ENCODE measurements around the gene NRXN3. TPM values are rescaled to one million over a fixed set of nuclear protein-coding genes. Genes with fewer than 3 reads are reported as not detected.

Gene NRXN3
- total RNA-seq, 1 donor from 2014 or later: 18.0 TPM

GRCh38 chr14:78788467-78789360 is 618.5 kb downstream of the NRXN3 start:
- Mint-ChIP-seq H3K27me3 (ENCODE audit: low read depth, unreplicated experiment) (peaks cover 3% of the 10 kb centered on the region), H3K36me3 (ENCODE audit: low read depth, unreplicated experiment) (no peaks in the 10 kb centered on the region), H3K4me3 (ENCODE audit: unreplicated experiment) (no peak overlapping the region), H3K27ac (ENCODE audit: unreplicated experiment) (no peak overlapping the region), H3K9me3 (ENCODE audit: unreplicated experiment) (no peaks in the 10 kb centered on the region), H3K4me1 (ENCODE audit: low read depth, unreplicated experiment) (no peaks in the 10 kb centered on the region)
- no peak overlapping the region for H3K4me2 ChIP-seq (ENCODE audit: low read length)
- no peak overlapping the region for H3K27ac ChIP-seq (ENCODE audit: low read depth, low read length)
- H3K27me3 ChIP-seq (ENCODE audit: insufficient read depth, low read length): no peaks in the 10 kb centered on the region
- H3K4me3 ChIP-seq (ENCODE audit: insufficient read depth, low read depth, low read length): no peak overlapping the region
- no peaks in the 10 kb centered on the region for H4K20me1 ChIP-seq (ENCODE audit: insufficient read depth, low read length)
- no peak for DNase-seq (ENCODE audit: low read depth)
- H3K4me1 ChIP-seq (ENCODE audit: insufficient read depth, low read length): no peaks in the 10 kb centered on the region
- H3K36me3 ChIP-seq (ENCODE audit: insufficient read depth, low read length): no peaks in the 10 kb centered on the region
- no peak for TF ChIP-seq EZH2 (IDR thresholded peaks at IDR 0.05; ENCODE audit: insufficient read depth, low read length)
- TF ChIP-seq CTCF (IDR thresholded peaks at IDR 0.05; ENCODE audit: insufficient read depth, low read depth, low read length): no peak
- no peak overlapping the region for H3K9ac ChIP-seq (ENCODE audit: low read length)
- no peaks in the 10 kb centered on the region for H3K79me2 ChIP-seq (ENCODE audit: insufficient read depth, low read length)
- no peak for FAIRE-seq
- no peaks in the 10 kb centered on the region for H3K9me3 ChIP-seq (ENCODE audit: insufficient read depth, low read depth, low read length)
- no peak overlapping the region for H2AFZ ChIP-seq (ENCODE audit: low read depth, low read length)

- H3K27me3 Mint-ChIP-seq (ENCODE audit: low read depth, unreplicated experiment): peaks cover 3% of the 10 kb centered on the region
- no peak for FAIRE-seq
- H3K27ac ChIP-seq (ENCODE audit: low read depth, low read length): no peak overlapping the region
- H3K9ac ChIP-seq (ENCODE audit: low read length): no peak overlapping the region
- H3K4me2 ChIP-seq (ENCODE audit: low read length): no peak overlapping the region
- no peaks in the 10 kb centered on the region for H4K20me1 ChIP-seq (ENCODE audit: insufficient read depth, low read length)
- no peaks in the 10 kb centered on the region for H3K79me2 ChIP-seq (ENCODE audit: insufficient read depth, low read length)
- H3K27me3 ChIP-seq (ENCODE audit: insufficient read depth, low read length): no peaks in the 10 kb centered on the region
- no peak overlapping the region for H3K27ac Mint-ChIP-seq (ENCODE audit: unreplicated experiment)
- H3K4me1 Mint-ChIP-seq (ENCODE audit: low read depth, unreplicated experiment): no peaks in the 10 kb centered on the region
- no peaks in the 10 kb centered on the region for H3K9me3 Mint-ChIP-seq (ENCODE audit: unreplicated experiment)
- H3K36me3 ChIP-seq (ENCODE audit: insufficient read depth, low read length): no peaks in the 10 kb centered on the region
- no peaks in the 10 kb centered on the region for H3K36me3 Mint-ChIP-seq (ENCODE audit: low read depth, unreplicated experiment)
- H3K4me1 ChIP-seq (ENCODE audit: insufficient read depth, low read length): no peaks in the 10 kb centered on the region
- no peak overlapping the region for H3K4me3 ChIP-seq (ENCODE audit: insufficient read depth, low read depth, low read length)
- no peak overlapping the region for H2AFZ ChIP-seq (ENCODE audit: low read depth, low read length)
- no peak overlapping the region for H3K4me3 Mint-ChIP-seq (ENCODE audit: unreplicated experiment)
- DNase-seq (ENCODE audit: low read depth): no peak
- H3K9me3 ChIP-seq (ENCODE audit: insufficient read depth, low read depth, low read length): no peaks in the 10 kb centered on the region
- no peak for TF ChIP-seq EZH2 (IDR thresholded peaks at IDR 0.05; ENCODE audit: insufficient read depth, low read length)
- TF ChIP-seq CTCF (IDR thresholded peaks at IDR 0.05; ENCODE audit: insufficient read depth, low read depth, low read length): no peak
Measured at GRCh38 chr14:78790271-78790670, 620.1 kb downstream of the NRXN3 start.

DNA sequence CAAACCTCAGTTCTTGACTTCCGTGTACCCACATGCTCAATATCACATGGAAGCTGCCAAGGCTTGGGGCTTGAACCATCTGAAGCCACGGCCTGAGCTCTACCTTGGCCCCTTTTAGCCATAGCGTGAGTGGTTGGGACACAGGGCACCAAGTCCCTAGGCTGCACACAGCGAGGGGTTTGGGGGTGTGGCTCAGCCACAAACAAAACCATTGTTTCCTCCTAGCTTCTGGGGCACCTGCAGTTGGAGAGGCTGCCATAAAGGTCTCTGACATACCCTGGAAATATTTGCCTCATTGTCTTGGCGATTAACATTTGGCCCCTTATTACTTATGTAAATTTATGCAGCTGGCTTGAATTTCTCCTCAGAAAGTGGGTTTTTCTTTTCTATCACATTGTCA is 628.6 kb downstream of the NRXN3 start:
- Histone ChIP-seq H3K4me2 (ENCODE audit: low read length) (no peak overlapping the region), H3K27ac (ENCODE audit: low read depth, low read length) (no peak overlapping the region), H3K4me1 (ENCODE audit: insufficient read depth, low read length) (no peaks in the 10 kb centered on the region), H3K27me3 (ENCODE audit: insufficient read depth, low read length) (no peaks in the 10 kb centered on the region), H3K9me3 (ENCODE audit: insufficient read depth, low read depth, low read length) (no peaks in the 10 kb centered on the region), H3K36me3 (ENCODE audit: insufficient read depth, low read length) (no peaks in the 10 kb centered on the region), H4K20me1 (ENCODE audit: insufficient read depth, low read length) (no peaks in the 10 kb centered on the region), H3K4me3 (ENCODE audit: insufficient read depth, low read depth, low read length) (no peak overlapping the region), H3K79me2 (ENCODE audit: insufficient read depth, low read length) (no peaks in the 10 kb centered on the region), H3K9ac (ENCODE audit: low read length) (no peak overlapping the region), H2AFZ (ENCODE audit: low read depth, low read length) (no peak overlapping the region)
- Mint-ChIP-seq H3K27ac (ENCODE audit: unreplicated experiment) (no peak overlapping the region), H3K27me3 (ENCODE audit: low read depth, unreplicated experiment) (no peaks in the 10 kb centered on the region), H3K4me1 (ENCODE audit: low read depth, unreplicated experiment) (no peaks in the 10 kb centered on the region), H3K9me3 (ENCODE audit: unreplicated experiment) (peaks cover 2% of the 10 kb centered on the region), H3K36me3 (ENCODE audit: low read depth, unreplicated experiment) (no peaks in the 10 kb centered on the region), H3K4me3 (ENCODE audit: unreplicated experiment) (no peak overlapping the region)
- FAIRE-seq (no peak), DNase-seq (ENCODE audit: low read depth) (no peak)
- TF ChIP-seq CTCF (IDR thresholded peaks at IDR 0.05; ENCODE audit: insufficient read depth, low read depth, low read length) (no peak), EZH2 (IDR thresholded peaks at IDR 0.05; ENCODE audit: insufficient read depth, low read length) (no peak)

All from astrocyte (in vitro differentiated cells and primary cell).